GM18861 (cell line): ENCODE measurements around the gene TMEM132C.

Source experiments
- ATAC-seq: cut with Tn5 transposase; IDR thresholded peaks from one replicate; pipeline ENCODE4 v1.9.1; 2021; ENCODE audit not compliant: unreplicated experiment

TMEM132C gene

GRCh38 chr12:128695697-128696096 lies 428.7 kb downstream of the TMEM132C start:
- no peak for ATAC-seq

- ATAC-seq, result no peak
Measured at GRCh38 chr12:128698301-128698972, 431.5 kb downstream of the TMEM132C start.

- ATAC-seq, result no peak
Measured at GRCh38 chr12:128699106-128699505, 432.1 kb downstream of the TMEM132C start.

GRCh38 chr12:128702371-128702770 lies 435.4 kb downstream of the TMEM132C start:
- no peak for ATAC-seq

GRCh38 chr12:128705140-128705539 lies 438.2 kb downstream of the TMEM132C start:
- ATAC-seq, result no peak

- ATAC-seq, result no peak
Measured at GRCh38 chr12:128707488-128707887, 440.5 kb downstream of the TMEM132C start.

- ATAC-seq, result no peak
Measured at GRCh38 chr12:128708789-128709188, 441.8 kb downstream of the TMEM132C start.

GRCh38 chr12:128709660-128710059 lies 442.7 kb downstream of the TMEM132C start:
- no peak for ATAC-seq

GRCh38 chr12:128711486-128711885 lies 444.5 kb downstream of the TMEM132C start:
- no peak for ATAC-seq

- no peak for ATAC-seq
Measured at GRCh38 chr12:128712622-128713021, 445.7 kb downstream of the TMEM132C start.

GRCh38 chr12:128715485-128715884 lies 448.5 kb downstream of the TMEM132C start:
- no peak for ATAC-seq

GRCh38 chr12:128724468-128725046 lies 457.6 kb downstream of the TMEM132C start:
- no peak for ATAC-seq

GRCh38 chr12:128726886-128727285 lies 459.9 kb downstream of the TMEM132C start:
- no peak for ATAC-seq

GRCh38 chr12:128727461-128727860 lies 460.5 kb downstream of the TMEM132C start:
- ATAC-seq, result no peak

- ATAC-seq, result no peak
Measured at GRCh38 chr12:128727999-128728398, 461.0 kb downstream of the TMEM132C start.

- ATAC-seq, result no peak
Measured at GRCh38 chr12:128729628-128730121, 462.7 kb downstream of the TMEM132C start.

GRCh38 chr12:128734371-128734770 lies 467.4 kb downstream of the TMEM132C start:
- no peak for ATAC-seq

GRCh38 chr12:128737292-128737966 lies 470.5 kb downstream of the TMEM132C start:
- ATAC-seq, result no peak

GRCh38 chr12:128743916-128744315 lies 476.9 kb downstream of the TMEM132C start:
- no peak for ATAC-seq

GRCh38 chr12:128745772-128746689 lies 479.1 kb downstream of the TMEM132C start:
- ATAC-seq, result no peak

- ATAC-seq, result no peak
Measured at GRCh38 chr12:128747441-128747840, 480.5 kb downstream of the TMEM132C start.
